Middle frontal gyrus (tissue), 1 donor: Measurements from ENCODE around the gene OR10G7.
A peak's percentile ranks its signal among the peaks of the same experiment; 100 is the strongest.

Source experiments
- DNase-seq: peaks from one replicate; pipeline ENCODE4 v3.0.0-alpha.2; 2015; ENCODE audit warnings: low spot score; ENCODE audit errors: extremely low spot score

The OR10G7 gene

GRCh38 chr11:124041254-124041653 lies at the start of gene OR10G7:
Gene OR10G7 (minus strand): TSS chr11:124041325. CDS start chr11:124039001, 2,324 bp downstream.
- no peak for DNase-seq

DNA sequence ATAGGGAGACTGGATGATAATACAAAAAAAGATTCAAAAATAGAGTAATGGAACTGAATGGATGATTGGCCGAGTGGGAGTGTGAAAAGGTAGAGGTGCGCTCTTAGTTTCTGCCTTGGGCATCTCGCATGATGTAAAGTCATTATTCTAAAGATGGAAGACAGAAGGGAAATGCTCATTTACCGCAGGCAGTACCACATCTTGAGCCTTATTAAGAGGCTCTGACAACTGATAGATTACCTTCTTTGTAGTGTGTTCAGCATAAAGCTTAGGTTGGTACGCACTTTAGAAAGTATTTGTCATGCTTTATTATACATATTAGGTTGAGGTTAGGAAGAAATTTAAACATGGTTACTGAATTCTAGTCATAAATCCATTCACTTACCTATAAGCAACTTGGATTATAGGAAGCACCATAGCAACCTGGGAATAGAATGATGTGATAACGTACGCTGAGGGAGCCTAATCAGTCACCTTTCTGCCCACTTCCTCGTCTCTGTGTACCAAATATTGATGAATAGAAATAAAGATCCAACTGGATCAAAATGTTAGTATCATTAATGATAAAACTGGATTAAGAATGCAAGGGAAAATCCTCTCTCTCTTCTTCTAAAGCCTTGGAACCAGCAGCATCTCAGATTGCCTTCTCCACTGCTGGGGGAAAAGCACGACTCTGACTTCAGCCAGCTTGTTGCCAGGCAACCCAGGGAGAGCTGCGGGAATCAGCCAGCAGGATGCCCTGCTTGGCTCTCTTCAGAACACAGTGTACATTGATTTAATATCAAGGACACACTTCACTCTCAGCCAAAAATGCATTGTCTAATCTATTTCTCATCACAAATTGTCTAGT lies 45.1 kb upstream of the OR10G7 start:
- DNase-seq = peak; percentile 65

DNA sequence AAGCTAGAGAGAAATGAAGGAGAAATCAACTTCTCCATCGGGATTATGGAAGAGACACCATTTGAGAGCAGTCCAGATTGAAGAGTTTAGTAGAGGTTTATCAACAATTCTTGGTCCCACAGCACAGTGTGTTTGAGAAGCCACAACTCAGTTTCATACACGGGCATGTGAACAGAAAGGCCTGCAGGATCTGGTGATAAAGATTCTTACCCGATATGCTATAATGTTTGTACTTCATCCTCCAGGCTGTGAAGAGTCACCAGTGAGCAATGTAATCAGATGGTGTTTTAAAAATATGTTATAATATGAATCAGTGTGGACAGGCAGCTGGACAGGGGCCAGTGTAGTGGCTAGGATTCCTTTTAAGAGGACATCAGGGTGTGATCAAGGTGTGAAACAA lies 44.5 kb upstream of the OR10G7 start:
- DNase-seq = no peak

DNA sequence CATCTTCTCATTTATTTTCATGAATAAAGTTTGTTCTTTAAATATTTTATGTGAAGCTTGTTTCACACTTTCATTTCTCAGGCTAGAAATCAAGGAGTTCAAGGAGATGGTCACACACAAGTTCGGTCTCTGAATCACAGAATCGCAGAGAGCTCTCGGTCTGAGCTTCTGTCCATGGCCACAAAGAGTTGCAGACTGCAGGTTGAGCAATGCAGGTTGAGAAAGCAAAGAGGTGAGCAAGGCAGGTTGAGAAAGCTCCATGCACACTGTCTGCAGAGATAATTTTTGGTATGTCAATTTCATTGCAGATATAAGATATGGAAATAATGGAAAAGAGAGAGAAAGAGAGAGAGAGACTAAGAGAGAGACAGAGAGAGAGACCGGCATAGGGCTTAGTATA lies 41.2 kb upstream of the OR10G7 start:
- DNase-seq = no peak

DNA sequence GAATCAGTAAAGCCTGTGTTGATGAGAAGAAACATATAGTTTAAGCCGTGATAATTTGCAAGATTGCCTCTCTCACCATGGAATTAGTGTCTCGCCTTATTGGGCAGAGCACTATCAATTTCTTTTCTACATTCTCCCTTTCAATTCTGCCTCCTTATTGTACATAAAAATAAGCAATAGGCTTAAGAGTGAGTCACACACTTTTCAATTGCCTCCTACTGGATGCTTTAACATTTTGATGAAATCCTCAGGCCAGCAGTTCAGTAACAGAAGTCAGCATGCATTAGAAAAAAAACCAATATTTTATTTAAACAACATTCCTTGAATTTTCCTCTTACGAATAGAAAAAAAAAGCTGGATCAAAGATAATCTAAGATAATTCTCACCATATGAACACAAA lies 40.4 kb upstream of the OR10G7 start:
- DNase-seq = no peak

- DNase-seq = no peak
Measured at GRCh38 chr11:124080327-124081001, 39.3 kb upstream of the OR10G7 start.

- no peak for DNase-seq
Measured at GRCh38 chr11:124079631-124080326, 38.7 kb upstream of the OR10G7 start.

- DNase-seq = no peak
Measured at GRCh38 chr11:124078591-124078990, 37.5 kb upstream of the OR10G7 start.

DNA sequence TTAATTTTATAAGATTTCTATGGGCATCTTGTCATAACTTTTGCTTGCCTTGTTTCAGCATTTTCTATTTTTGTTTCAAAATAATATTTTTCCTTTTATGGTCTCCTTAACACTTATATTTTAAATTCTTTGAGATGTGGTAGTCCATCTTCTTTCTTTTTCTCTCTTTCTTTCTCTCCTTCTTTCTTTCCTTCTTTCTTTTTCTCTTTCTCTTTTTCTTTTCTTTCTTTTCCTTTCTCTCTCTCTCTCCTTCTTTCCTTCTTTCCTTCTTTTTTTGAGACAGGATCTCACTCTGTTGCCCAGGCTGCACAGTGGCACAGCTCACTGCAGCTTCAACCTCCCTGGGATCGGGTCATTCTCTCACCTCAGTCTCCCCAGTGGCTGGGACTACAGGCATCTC lies 36.1 kb upstream of the OR10G7 start:
- no peak for DNase-seq

GRCh38 chr11:124075841-124076651 lies 34.9 kb upstream of the OR10G7 start:
- no peak for DNase-seq

DNA sequence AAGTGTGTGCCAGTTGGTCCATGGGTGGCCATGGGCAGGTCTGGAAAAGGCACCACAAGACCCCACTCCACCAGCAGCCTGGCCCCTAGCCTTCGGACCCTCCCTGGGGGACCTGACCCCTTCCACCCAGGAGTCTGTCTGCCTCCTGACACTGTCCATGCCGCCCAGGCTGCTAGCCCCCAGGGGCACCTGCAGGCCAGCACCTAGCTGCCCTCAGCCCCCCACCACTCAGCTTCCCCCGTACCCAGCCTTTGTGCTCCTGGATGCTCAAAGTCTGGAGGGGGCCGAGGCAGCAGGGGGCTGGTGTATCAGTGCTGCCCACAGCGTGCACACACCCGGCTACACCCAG lies 34.3 kb upstream of the OR10G7 start:
- no peak for DNase-seq

DNA sequence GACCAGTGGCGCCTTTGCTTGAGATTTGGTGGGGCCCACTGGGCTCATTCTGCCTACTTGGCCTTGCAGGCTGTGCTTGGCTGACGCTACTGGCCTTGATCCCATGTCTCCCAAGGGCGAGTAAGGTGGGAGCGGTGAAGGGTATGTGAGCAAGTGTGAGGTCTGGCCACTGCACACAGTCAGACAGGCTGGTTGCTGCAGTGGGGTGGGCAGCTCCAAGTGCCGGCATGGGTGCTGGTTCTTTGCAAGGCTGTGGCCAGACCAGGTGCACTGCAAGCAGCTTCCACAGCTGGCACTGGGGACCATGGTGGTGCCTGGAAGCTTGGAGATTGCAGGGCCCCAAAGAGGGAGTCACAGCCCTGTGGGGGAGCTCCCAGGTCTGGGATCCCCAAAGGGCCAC lies 33.4 kb upstream of the OR10G7 start:
- DNase-seq = no peak

DNA sequence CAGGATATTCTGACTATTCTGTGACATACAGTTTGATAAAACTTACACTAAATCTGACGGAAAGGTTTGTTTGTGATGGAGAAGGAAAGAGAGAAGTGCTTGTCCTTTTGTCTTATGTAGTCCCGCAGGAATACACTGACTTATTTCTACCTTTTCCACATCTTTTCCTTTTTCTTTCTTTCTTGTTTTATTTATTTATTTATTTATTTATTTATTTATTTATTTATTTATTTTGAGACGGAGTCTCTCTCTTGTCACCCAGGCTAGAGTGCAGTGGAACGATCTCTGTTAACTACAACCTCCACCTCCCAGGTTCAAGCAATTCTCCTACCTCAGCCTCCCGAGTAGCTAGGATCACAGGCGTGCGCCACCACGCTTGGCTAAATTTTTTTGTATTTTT lies 31.0 kb upstream of the OR10G7 start:
- no peak for DNase-seq

DNA sequence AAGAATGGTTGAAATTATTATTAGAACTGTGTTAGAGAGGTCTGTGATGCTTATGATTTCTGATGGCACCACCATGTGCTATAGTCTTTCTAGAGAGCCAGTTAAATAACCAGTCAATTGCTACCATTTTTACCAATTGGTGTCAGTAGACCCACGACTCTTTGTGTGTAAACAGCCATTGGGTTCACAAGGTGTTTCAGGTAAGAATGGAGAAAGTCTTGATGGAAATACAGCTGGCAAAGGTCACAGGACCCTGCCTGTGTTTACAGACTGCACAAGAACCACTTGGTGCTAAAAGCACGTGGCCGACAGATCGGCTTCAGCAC lies 30.5 kb upstream of the OR10G7 start:
- DNase-seq = no peak

DNA sequence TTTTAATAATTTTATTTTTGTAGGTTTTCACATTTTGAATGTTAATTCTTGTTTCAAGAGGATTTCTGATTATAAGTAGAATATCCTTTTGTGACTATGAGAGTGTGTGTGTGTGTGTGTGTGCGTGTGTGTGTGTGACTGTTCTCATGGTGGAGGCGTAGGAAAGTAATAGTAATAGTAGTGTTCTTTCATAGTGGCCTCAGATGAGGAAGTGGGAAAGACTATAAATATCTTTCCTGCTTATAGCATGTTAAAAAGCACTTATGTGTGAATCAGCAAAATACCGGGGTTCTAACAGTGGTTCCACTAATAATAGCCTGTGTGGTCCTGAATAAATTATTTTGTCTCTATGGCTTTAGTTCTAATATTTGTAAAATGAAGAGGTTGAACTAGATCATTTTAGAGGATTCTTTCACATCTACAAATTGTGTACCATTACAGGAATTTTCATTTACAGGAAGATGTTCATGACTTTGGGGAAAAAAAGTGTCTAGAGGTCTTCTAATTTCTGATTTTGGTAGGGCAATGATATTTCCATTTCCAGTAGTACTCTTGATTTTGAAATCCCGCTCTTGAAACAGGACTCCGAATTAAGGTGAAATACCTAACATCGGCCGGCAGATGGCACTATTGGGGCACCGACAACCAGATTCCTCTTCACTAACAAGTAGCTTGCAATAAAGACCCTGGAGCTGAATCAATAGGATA lies 29.9 kb upstream of the OR10G7 start:
- DNase-seq = no peak

DNA sequence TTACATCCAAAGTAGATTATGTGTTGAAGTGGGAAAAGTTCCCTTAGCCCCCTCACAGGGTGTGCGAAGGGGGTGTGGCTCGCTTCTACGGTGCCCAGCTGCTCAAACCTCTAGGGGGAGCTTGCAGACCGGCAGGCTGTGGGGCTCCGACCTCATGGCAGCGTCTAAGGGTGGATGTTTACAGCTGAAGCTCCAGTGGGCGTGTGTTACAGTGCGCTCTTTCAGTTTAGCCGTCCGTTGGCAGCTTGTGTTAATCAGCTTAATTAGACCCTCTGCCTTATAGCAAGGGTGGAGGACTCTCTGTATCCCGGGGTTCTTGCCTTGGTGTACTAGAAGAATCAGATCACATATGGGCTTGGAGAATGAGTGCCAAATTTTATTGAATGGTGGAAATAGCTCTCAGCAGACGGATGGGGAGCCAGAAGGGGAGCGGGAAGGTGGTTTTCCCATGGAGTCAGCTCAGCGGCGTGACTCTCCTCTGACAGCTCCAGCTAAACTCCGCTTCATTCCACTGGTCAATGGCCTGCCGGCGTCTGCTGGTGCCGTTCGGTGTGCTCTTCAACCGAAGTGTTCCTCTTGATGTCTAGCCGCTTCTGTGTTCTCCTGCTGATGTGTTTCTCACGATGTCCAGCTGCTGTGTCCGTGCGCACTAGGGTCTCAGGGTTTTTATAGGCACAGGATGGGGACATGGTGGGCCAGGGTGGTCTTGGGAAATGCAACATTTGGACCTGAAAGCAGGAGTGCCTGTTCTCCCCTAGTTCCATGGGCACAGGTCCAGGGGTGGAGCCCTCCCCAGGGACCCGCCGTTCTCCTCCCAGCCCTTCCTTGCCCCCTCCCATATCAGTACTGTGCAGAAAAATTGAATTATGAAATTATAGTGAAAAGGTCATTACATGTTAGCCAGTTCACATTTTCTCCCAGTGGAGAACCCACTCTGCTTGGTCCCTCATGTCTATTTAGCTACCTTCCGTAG lies 28.6 kb upstream of the OR10G7 start:
- DNase-seq = no peak

- DNase-seq = no peak
Measured at GRCh38 chr11:124068601-124069110, 27.5 kb upstream of the OR10G7 start.

- DNase-seq = no peak
Measured at GRCh38 chr11:124052966-124053365, 11.8 kb upstream of the OR10G7 start.

- no peak for DNase-seq
Measured at GRCh38 chr11:124050748-124051147, 9.6 kb upstream of the OR10G7 start.

DNA sequence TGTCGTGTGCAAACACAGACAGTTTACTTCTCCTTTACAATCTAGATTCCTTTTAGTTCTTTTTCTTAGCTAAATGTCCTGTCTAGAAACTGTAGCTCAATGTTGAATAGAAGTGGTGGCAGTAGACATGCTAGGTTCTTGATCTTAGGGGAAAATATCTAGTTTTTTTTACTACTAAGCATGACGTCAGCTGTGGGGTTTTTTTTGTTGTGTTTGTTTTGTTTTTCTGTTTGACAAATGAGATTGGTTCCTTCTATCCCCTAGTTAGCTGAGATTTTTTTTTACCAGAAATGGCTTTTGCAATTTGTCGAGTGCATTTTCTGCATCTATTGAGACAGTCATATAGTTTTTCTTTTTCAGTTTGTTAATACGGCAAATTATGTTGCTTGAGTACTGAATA lies 2.3 kb upstream of the OR10G7 start:
- DNase-seq = no peak
